HS-5 (cell line): ENCODE results near the gene MRPS18B.

ENCODE experiments used
- DNase-seq: peaks from one replicate; pipeline ENCODE4 v3.0.0-alpha.2; 2012; ENCODE audit warnings: low read depth

MRPS18B gene

GRCh38 chr6:30603961-30604360 is 13.7 kb upstream of the MRPS18B start:
- no peak for DNase-seq

- no peak for DNase-seq
Measured at GRCh38 chr6:30610065-30610464, 7.6 kb upstream of the MRPS18B start.

- DNase-seq: no peak
Measured at GRCh38 chr6:30611150-30611855, 6.3 kb upstream of the MRPS18B start.

GRCh38 chr6:30611856-30612194 is 5.8 kb upstream of the MRPS18B start:
- no peak for DNase-seq

GRCh38 chr6:30612213-30612612 is 5.4 kb upstream of the MRPS18B start:
- no peak for DNase-seq

GRCh38 chr6:30612687-30613248 is 4.9 kb upstream of the MRPS18B start:
- DNase-seq: no peak

GRCh38 chr6:30613251-30614043 is 4.2 kb upstream of the MRPS18B start:
- no peak for DNase-seq

GRCh38 chr6:30614044-30614842 is 3.4 kb upstream of the MRPS18B start:
- no peak for DNase-seq

GRCh38 chr6:30614843-30615218 is 2.8 kb upstream of the MRPS18B start:
- DNase-seq: peak; percentile 94

- peak; percentile 70 for DNase-seq
Measured at GRCh38 chr6:30615219-30615957, 2.3 kb upstream of the MRPS18B start.

GRCh38 chr6:30615958-30616810 is 1.5 kb upstream of the MRPS18B start:
- no peak for DNase-seq

- DNase-seq: peak; percentile 100
Measured at GRCh38 chr6:30616811-30617564, 652 bp upstream of the MRPS18B start, which contains the start of gene PPP1R10. Gene PPP1R10 (minus strand): TSS chr6:30617243. CDS start chr6:30609944, 7,299 bp downstream.

- no peak for DNase-seq
Measured at GRCh38 chr6:30618270-30618797, 694 bp downstream of the MRPS18B start.

- no peak for DNase-seq
Measured at GRCh38 chr6:30619561-30619960, 1.9 kb downstream of the MRPS18B start.

GRCh38 chr6:30625511-30625910 is 7.9 kb downstream of the MRPS18B start:
- no peak for DNase-seq

- DNase-seq: no peak
Measured at GRCh38 chr6:30626484-30627366, 9.1 kb downstream of the MRPS18B start, which contains the start of gene ATAT1. Gene ATAT1 (plus strand): TSS chr6:30626874.

GRCh38 chr6:30635834-30636233 is 18.2 kb downstream of the MRPS18B start:
- no peak for DNase-seq

GRCh38 chr6:30640481-30640880 is 22.8 kb downstream of the MRPS18B start:
- no peak for DNase-seq

GRCh38 chr6:30641048-30641447 is 23.4 kb downstream of the MRPS18B start:
- no peak for DNase-seq
